GM19351 (cell line): ENCODE measurements around the gene SPEM2.

ENCODE experiments used
- ATAC-seq: cut with Tn5 transposase; IDR thresholded peaks from one replicate; pipeline ENCODE4 v1.9.1; 2021; ENCODE audit warnings: mild to moderate bottlenecking, moderate library complexity; ENCODE audit not compliant: unreplicated experiment

SPEM2 gene

DNA sequence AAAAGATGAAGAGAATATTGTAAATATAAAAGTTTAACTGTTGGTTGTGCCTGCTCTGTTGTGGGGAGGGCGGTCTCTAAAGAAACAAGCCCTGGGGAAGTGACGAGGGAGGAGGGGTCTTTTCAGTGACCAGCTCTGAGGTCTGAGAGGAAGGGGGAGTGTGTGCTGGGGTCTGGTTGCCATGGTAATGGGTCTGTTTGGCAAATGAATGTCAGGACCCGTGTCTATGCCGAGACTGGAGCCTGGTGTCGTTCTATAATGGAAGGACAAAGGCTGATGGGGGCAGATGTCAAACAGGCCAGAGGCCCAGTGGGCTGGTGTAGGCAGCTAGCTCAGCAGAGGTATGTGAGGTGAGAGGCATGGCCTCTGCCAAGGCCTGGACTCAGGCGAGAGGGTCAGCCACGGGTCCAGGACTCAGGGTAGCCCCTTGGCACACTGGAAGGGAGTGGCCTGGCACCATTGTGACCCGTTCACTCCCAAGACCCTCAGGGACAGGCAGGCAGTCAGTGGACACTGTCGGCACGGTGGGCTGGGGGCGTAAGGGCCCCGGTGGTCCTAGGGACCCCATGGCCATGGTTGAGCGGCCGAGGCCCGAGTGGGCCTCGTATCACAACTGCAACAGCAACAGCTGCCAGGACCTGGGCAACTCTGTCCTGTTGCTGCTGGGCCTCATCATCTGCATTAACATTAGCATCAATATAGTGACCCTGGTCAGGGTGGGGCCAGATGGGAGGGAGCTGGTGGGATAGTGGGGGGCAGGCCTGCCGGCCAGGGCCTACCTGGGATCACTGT, 5.4 kb upstream of the SPEM2 start, which contains the start of gene SPEM1:
TSS of gene SPEM1 (plus strand) at position 506 of the 792 bp plus-strand sequence. CDS start at position 567, 61 bp downstream.
- no peak for ATAC-seq

DNA sequence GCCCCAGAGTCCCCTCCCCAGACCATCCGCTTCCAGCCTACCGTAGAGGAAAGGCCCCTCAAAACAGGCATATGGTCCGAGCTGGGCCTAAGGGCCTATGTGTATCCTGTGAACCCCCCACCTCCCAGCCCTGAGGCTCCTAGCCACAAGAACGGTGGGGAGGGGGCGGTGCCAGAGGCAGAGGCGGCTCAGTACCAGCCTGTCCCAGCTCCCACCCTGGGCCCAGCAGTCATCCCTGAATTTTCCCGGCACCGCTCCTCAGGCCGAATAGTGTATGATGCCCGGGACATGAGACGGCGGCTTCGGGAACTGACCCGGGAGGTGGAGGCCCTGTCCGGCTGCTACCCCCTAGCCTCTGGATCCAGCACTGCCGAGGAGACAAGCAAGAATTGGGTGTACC, 4.2 kb upstream of the SPEM2 start:
- ATAC-seq, result no peak

- no peak for ATAC-seq
These were observed 1.7 kb upstream of the SPEM2 start for GRCh38 chr17:7423679-7424078.

DNA sequence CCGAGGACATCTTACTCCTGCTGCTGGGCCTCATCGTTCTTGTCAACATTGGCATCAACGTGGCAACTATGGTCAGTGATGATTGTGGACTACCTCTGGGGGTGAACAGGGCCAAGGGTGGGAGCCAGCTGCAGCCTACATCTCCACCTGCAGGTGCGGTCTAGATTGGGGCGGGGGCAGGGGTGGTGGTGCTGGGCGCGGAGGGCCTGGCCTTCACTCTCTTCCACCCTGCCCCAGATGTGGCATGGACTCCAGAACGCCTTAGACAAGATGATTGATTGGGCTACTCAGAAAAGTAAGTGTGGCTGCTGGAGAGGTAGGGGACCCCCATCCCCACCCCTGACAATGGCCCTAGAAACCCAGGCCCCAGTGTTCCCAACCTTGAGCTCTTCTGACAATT, 340 bp downstream of the SPEM2 start:
- no peak for ATAC-seq

DNA sequence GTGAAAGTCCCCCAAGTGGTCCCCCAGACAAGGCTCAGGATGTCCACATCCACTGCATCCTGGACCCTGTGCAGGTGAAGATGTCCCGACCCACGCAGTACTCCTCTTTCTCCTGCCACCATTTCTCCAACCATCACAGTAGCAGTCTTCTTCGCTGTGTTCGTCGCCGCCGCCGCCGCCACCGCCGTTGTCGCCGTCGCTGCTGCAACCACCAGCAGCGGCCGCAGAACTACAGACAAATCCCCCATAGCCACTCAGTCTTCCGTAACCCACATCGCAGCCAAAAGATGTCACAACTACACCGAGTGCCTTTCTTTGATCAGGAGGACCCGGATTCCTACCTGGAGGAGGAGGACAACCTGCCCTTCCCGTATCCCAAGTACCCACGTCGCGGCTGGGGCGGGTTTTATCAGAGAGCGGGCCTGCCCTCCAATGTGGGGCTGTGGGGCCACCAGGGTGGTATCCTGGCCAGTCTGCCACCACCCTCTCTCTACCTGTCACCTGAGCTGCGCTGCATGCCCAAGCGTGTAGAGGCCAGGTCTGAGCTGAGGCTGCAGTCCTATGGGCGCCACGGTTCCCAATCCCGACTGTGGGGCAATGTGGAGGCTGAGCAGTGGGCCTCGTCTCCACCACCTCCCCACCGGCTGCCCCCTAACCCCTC, 917 bp downstream of the SPEM2 start:
- no peak for ATAC-seq

DNA sequence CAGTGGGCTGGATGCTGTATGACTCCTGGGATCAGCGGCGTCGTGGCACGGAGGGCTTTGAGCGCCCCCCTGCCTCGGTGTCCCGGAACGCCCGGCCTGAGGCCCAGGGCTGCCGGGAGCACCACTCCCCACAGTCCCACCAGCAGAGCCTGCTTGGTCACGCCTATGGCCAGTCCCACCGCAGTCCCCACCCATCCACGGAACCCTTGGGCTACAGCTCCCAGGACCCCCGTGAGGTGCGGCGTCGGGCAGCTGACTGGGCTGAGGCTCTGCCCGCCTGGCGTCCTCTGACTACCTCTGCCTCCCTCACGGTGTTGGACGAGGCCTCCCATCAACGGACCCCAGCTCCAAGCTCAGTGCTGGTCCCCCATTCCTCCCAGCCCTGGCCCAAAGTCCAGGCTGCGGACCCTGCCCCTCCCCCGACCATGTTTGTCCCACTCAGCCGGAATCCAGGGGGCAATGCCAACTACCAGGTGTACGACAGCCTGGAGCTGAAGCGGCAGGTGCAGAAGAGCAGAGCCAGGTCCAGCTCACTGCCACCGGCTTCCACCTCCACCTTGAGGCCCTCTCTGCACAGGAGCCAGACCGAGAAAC, 1.6 kb downstream of the SPEM2 start:
- no peak for ATAC-seq

- no peak for ATAC-seq
These were observed 2.1 kb downstream of the SPEM2 start for GRCh38 chr17:7427549-7427948.

DNA sequence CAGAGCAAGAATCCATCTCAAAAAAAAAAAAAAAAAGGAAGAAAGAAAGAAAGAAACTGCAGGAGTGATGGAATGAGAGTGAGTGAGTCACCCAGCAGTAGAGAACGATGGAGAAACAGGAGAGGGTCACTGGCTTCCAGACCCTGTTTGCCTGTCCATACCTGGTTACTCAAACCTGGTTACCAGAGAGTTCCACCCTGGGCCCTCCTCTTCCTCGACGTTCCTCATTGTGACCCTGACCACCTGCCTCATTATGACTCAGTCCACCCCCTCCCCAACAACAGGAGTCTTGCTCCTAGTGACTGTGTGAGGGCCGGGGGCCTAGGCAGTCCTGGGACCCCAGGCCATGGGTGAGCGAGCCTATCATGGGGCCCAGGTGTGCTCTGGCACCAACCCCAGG, 3.1 kb downstream of the SPEM2 start, which contains the start of gene SPEM3:
TSS of gene SPEM3 (plus strand) at position 301 of the 400 bp plus-strand sequence. CDS start at position 347, 46 bp downstream.
- no peak for ATAC-seq

GRCh38 chr17:7429722-7430121, 4.3 kb downstream of the SPEM2 start:
- ATAC-seq, result no peak

DNA sequence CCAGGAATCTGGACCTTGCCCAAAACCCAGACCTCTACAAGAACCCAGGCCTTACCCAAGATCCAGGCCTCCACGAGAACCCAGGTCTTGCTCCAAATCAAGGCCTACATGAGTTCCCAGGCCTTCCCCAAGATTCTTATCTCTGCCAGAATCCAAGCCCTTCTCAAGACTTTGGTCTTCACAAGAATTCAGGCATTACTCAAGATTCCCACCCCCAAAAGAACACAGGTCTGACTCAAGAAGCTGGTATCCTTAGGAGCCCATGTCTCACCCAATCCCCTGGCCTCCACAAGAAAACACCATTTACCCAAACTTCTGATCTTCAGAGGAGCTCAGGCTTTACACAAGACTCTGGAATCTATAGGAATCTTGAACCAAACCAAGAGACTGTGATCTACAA, 5.8 kb downstream of the SPEM2 start:
- no peak for ATAC-seq

DNA sequence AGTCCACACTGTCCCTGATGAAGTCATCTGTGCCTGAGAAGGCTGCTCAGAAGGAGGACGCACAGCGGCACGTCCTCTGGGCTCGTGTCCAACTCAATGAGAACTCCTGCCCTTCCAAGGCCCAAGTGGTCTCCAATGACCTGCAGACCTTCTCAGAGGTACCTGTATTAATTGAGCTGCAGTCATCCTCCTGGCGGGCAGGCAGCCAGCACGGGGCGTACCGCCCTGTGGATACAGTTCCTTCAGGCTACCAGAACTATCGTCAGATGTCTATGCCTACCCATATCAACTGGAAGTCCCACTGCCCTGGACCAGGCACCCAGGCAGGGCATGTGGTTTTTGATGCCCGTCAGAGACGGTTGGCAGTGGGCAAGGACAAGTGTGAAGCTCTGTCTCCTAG, 6.9 kb downstream of the SPEM2 start:
- ATAC-seq, result no peak

DNA sequence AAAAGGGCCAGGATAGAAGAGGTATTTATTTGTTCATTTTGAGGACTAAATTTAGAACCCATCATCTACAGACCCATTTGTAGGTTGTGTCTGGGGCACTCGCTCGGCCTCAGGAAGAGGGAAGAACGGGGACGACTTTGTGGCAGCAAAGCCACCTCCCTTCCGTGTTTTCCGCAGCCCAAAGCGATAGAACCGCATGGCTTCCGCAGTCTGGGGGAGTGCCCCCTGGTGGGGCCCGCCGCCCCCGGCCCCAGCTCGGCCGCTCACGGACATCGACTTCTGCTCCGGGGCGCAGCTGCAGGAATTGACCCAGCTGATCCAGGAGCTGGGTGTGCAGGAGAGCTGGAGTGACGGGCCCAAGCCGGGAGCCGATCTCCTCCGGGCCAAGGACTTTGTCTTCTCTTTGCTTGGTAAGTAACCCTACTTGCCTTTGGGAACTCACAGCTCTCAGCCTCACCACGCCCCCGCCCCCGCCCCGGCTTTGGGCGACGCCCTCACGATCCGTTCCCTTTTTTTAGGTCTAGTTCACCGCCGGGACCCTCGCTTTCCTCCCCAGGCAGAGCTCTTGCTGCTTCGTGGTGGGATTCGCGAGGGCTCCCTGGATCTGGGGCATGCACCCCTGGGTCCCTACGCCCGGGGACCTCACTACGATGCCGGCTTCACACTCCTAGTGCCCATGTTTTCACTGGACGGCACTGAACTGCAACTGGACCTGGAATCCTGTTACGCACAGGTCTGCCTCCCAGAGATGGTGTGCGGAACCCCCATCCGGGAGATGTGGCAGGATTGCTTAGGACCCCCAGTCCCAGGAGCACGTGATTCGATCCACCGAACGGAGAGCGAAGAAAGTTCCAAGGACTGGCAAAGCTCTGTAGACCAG, 10.5 kb downstream of the SPEM2 start:
- peak; percentile 15 for ATAC-seq

DNA sequence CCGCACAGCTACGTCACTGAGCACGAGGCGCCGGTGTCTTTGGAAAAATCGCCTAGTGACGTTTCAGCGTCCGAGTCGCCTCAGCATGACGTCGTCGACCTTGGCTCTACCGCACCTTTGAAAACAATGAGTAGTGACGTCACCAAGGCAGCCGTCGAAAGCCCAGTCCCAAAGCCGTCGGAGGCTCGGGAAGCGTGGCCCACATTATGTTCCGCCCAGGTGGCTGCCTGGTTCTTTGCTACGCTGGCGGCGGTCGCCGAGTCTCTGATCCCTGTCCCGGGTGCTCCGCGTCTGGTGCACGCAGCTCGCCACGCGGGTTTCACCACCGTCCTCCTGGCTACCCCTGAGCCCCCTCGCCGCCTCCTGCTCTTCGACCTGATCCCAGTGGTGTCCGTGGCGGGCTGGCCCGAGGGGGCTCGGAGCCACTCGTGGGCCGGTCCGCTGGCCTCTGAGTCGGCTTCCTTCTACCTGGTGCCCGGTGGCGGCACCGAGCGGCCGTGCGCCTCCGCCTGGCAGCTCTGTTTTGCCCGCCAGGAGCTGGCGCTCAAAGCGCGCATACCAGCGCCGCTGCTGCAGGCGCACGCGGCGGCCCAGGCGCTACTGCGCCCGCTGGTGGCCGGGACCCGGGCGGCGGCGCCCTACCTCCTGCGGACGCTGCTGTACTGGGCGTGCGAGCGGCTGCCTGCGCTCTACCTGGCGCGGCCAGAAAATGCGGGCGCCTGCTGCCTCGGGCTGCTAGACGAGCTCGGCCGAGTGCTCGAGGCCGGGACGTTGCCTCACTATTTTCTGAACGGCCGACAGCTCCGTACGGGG, 11.3 kb downstream of the SPEM2 start:
- ATAC-seq, result no peak

GRCh38 chr17:7437369-7437863, 12.0 kb downstream of the SPEM2 start:
- no peak for ATAC-seq

- ATAC-seq, result no peak
These were observed 12.7 kb downstream of the SPEM2 start for GRCh38 chr17:7437950-7438614.

GRCh38 chr17:7438656-7439460, 13.4 kb downstream of the SPEM2 start:
- ATAC-seq, result no peak

DNA sequence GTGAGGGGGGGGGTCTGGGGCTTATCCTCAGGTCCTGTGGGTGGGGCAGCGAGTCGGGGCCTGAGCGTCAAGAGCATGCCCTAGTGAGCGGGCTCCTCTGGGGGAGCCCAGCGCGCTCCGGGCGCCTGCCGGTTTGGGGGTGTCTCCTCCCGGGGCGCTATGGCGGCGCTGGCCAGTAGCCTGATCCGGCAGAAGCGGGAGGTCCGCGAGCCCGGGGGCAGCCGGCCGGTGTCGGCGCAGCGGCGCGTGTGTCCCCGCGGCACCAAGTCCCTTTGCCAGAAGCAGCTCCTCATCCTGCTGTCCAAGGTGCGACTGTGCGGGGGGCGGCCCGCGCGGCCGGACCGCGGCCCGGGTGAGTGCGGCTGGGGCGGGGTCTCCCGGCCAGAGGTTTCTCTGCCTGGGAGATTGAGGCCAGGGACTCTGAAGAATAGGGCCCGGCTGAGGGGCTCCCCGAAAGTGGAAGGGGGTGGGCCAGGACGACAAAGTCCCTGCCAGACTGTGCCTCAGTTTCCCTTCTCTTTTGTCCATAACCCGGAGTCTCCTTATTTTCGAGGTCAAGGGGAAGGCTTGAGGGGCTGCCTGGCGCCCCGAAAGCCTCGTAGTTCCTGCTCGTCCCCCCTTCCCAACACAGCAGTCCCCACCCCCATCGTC, 14.2 kb downstream of the SPEM2 start, which contains the start of gene FGF11:
TSS of gene FGF11 (plus strand) at position 51 of the 651 bp plus-strand sequence. CDS start at position 160, 109 bp downstream.
- no peak for ATAC-seq
